HepG2 (cell line): ENCODE results near the gene ME3. TPM values are rescaled to one million over a fixed set of nuclear protein-coding genes. Genes with fewer than 3 reads are reported as not detected.

ENCODE experiments used
- ATAC-seq: fragments of 200-7000 bp; cut with Tn5 transposase; 3 replicates; pipeline ENCODE4 v1.9.1; 2020; ENCODE audit warnings: mild to moderate bottlenecking, moderate library complexity
- BruUV-seq: library from RNA; stranded (reverse); fragments of 400-500 nt; replicated peaks from 2 replicates; lab custom pipeline; 2021; lab: Mats Ljungman, UMichigan
- CTCF ChIA-PET: fragments of 300-600 bp; formaldehyde crosslinking; extraction: SDS; loops from one replicate; lab custom pipeline; 2021; ENCODE audit warnings: low total read pairs, inconsistent platforms, low intra/inter-chr PET ratio; lab: Yijun Ruan, JAX
- POLR2A ChIA-PET: fragments of 350-600 bp; sonication (Branson Sonifier 250); formaldehyde crosslinking; loops from one replicate; lab custom pipeline; 2020; ENCODE audit warnings: antibody characterized with exemption, inconsistent platforms; lab: Yijun Ruan, JAX
- DNase-seq: peaks from one replicate; pipeline ENCODE4 v3.0.0-alpha.2; 2015; ENCODE audit warnings: low spot score
- FAIRE-seq: peaks from 3 replicates; lab custom pipeline; 2011; peaks lifted over from hg19 to GRCh38; lab: Jason Lieb, UNC
- H2AFZ ChIP-seq: one replicate; pipeline ENCODE4 v1.6.1; 2011; ENCODE audit warnings: low read length, inconsistent platforms
- H3K27ac ChIP-seq: fragments of 300-600 bp; 3 replicates; pipeline ENCODE4 v1.8.0; 2011; ENCODE audit warnings: mixed run types, mild to moderate bottlenecking, mixed read lengths, low read length, inconsistent platforms; ENCODE audit not compliant: insufficient read depth; ENCODE audit errors: extremely low read length
- H3K27me3 ChIP-seq, 2 experiments: fragments of 200-600 bp in 1 of 2; 2 replicates in 1 of 2; 3 replicates in 1 of 2; pipeline versions ENCODE4 v1.6.0 to v1.8.0; 2011; ENCODE audit warnings: low read length in 2 of 2, mild to moderate bottlenecking in 2 of 2, moderate library complexity in 2 of 2, inconsistent platforms in 1 of 2; ENCODE audit not compliant: insufficient read depth in 2 of 2, control insufficient read depth in 1 of 2
- H3K36me3 ChIP-seq, 2 experiments: fragments of 200-600 bp in 1 of 2; replicated peaks in 1 of 2; 2 replicates in 1 of 2; 3 replicates in 1 of 2; pipeline versions ENCODE4 v1.5.1 to v1.8.0; 2011; ENCODE audit warnings: low read length in 2 of 2, inconsistent platforms in 1 of 2; ENCODE audit not compliant: insufficient read depth in 2 of 2, control insufficient read depth in 1 of 2
- H3K4me1 ChIP-seq: 2 replicates; pipeline ENCODE4 v1.5.1; 2012; ENCODE audit warnings: low read length, inconsistent platforms; ENCODE audit not compliant: insufficient read depth
- H3K4me2 ChIP-seq: 2 replicates; pipeline ENCODE4 v1.6.0; 2011; ENCODE audit warnings: low read depth, low read length, inconsistent platforms
- H3K4me3 ChIP-seq, 3 experiments: fragments of 200-600 bp in 1 of 3; sonication (generic), shearing (Covaris generic) in 1 of 3; replicated peaks in 1 of 3; 2 replicates each; pipeline ENCODE4 v1.5.1; 2011 to 2016; ENCODE audit warnings: low read length in 3 of 3, inconsistent platforms in 2 of 3, low read depth in 2 of 3, mild to moderate bottlenecking in 2 of 3, control low read depth in 1 of 3, mixed read lengths in 1 of 3; ENCODE audit not compliant: insufficient read depth in 1 of 3
- H3K79me2 ChIP-seq: one replicate; pipeline ENCODE4 v1.6.1; 2011; ENCODE audit warnings: low read length, inconsistent platforms; ENCODE audit not compliant: insufficient read depth
- H3K9ac ChIP-seq: 2 replicates; pipeline ENCODE4 v1.6.0; 2011; ENCODE audit warnings: mild to moderate bottlenecking, low read depth, low read length, inconsistent platforms; ENCODE audit not compliant: insufficient read depth
- H3K9me3 ChIP-seq: 2 replicates; pipeline ENCODE4 v1.5.1; 2012; ENCODE audit warnings: mild to moderate bottlenecking, low read length
- H4K20me1 ChIP-seq: 2 replicates; pipeline ENCODE4 v1.6.0; 2011; ENCODE audit warnings: inconsistent platforms, mild to moderate bottlenecking, low read length, moderate library complexity; ENCODE audit not compliant: insufficient read depth
- ARID3A ChIP-seq: IDR thresholded peaks from 2 replicates; pipeline ENCODE4 v1.6.1; 2012; ENCODE audit warnings: low read depth, low read length, improper control_type of control experiment
- GMEB2 ChIP-seq: IDR thresholded peaks from 2 replicates; pipeline ENCODE4 v1.6.1; 2016; ENCODE audit warnings: missing biosample characterization, missing genetic modification reagents, low read depth
- HMGA1 ChIP-seq: sonication (generic); formaldehyde crosslinking; conservative IDR thresholded peaks from 2 replicates; pipeline ENCODE4 v1.4.0; 2020; ENCODE audit warnings: missing genetic modification reagents
- HOXA7 ChIP-seq: sonication (generic); formaldehyde crosslinking; IDR thresholded peaks from 2 replicates; pipeline ENCODE4 v1.8.1; 2022; ENCODE audit warnings: mild to moderate bottlenecking, missing genetic modification reagents, moderate library complexity
- IRF2 ChIP-seq: IDR thresholded peaks from 2 replicates; pipeline ENCODE4 v1.6.1; 2018; ENCODE audit warnings: missing genetic modification reagents, missing compliant biosample characterization
- ISL2 ChIP-seq: sonication (generic); formaldehyde crosslinking; IDR thresholded peaks from 2 replicates; pipeline ENCODE4 v1.5.0; 2020; ENCODE audit warnings: missing genetic modification reagents
- JUND ChIP-seq: sonication (generic); formaldehyde crosslinking; IDR thresholded peaks from 2 replicates; pipeline ENCODE4 v1.8.0; 2022; ENCODE audit warnings: mild to moderate bottlenecking, missing genetic modification reagents
- POLR2AphosphoS5 ChIP-seq: IDR thresholded peaks from 2 replicates; pipeline ENCODE4 v1.6.1; 2012; ENCODE audit warnings: low read depth, low read length
- RBM22 ChIP-seq: fragments of 200-400 bp; formaldehyde crosslinking; optimal IDR thresholded peaks from 2 replicates; pipeline ENCODE3; 2017; ENCODE audit warnings: mild to moderate bottlenecking, low read length, moderate library complexity
- SETDB1 ChIP-seq: sonication (generic); formaldehyde crosslinking; IDR thresholded peaks from 2 replicates; pipeline ENCODE4 v1.5.1; 2020; ENCODE audit warnings: missing genetic modification reagents, mild to moderate bottlenecking, borderline replicate concordance
- ZNF101 ChIP-seq: sonication (generic); formaldehyde crosslinking; IDR thresholded peaks from 2 replicates; pipeline ENCODE4 v1.4.0; 2020; ENCODE audit warnings: mild to moderate bottlenecking, low read depth, missing genetic modification reagents, borderline replicate concordance
- ZNF17 ChIP-seq: sonication (generic); formaldehyde crosslinking; IDR thresholded peaks from 2 replicates; pipeline ENCODE4 v1.5.0; 2020; ENCODE audit warnings: mild to moderate bottlenecking, missing genetic modification reagents
- ZNF598 ChIP-seq: sonication (generic); formaldehyde crosslinking; IDR thresholded peaks from 2 replicates; pipeline ENCODE4 v1.5.1; 2020; ENCODE audit warnings: mild to moderate bottlenecking, missing genetic modification reagents, borderline replicate concordance
- ZSCAN12 ChIP-seq: sonication (generic); formaldehyde crosslinking; IDR thresholded peaks from 2 replicates; pipeline ENCODE4 v1.9.0; 2021; ENCODE audit warnings: mild to moderate bottlenecking, missing genetic modification reagents
- WGBS: methylation state at CpG from one replicate; pipeline ENCODE4 v1.1.6; 2017; ENCODE audit warnings: low lambda C conversion rate; 5-methylcytosine and 5-hydroxymethylcytosine counted together
- in situ Hi-C: cut with HindIII; loops from 2 replicates; pipeline ENCODE4 v1.10.0; 2017; ENCODE audit warnings: low pct_unique_long_range_greater_than_20kb; ENCODE audit not compliant: extremely low pct_ligation_motif_present
- intact Hi-C: fragments of 100-400 bp; cut with micrococcal nuclease; formaldehyde crosslinking; loops from one replicate; pipeline ENCODE4 v1.10.0; 2022; ENCODE audit not compliant: unreplicated experiment
- polyA plus RNA-seq, 8 experiments: library from polyadenylated mRNA; depleted of rRNA in 3 of 8; stranded (reverse) in 7 of 8; unstranded in 1 of 8; fragments of >200 nt; fragmentation: Illumina TruSeq in 4 of 8; extraction: Trizol in 4 of 8; gene quantifications; 2 replicates each; pipeline versions ENCODE4 v1.2.1 to v1.2.3, GENCODE V29; 2011 to 2016; ENCODE audit warnings: low read depth in 4 of 8, missing spikeins in 1 of 8, mixed read lengths in 1 of 8; ENCODE audit not compliant: insufficient read depth in 1 of 8
- total RNA-seq, 5 experiments: library from RNA; depleted of rRNA; stranded (reverse); fragments of >200 nt; fragmentation: Illumina TruSeq; extraction: Trizol; gene quantifications; 2 replicates each; pipeline ENCODE4 v1.2.3, GENCODE V29; 2016; ENCODE audit warnings: low read depth in 1 of 5

The ME3 gene
- total and polyA plus RNA-seq, 2 of the 13 experiments (the other 11 are each of a cell fraction or from before 2014, with no cell fraction given) = not detected

- H3K36me3 ChIP-seq = no peaks in the 10 kb centered on the region
- H3K4me2 ChIP-seq = no peak overlapping the region
- no TSS peak for BruUV-seq
- no peak overlapping the region for H2AFZ ChIP-seq
- 0% methylated on average over 1 of the region's 2 CpGs for WGBS
- in situ Hi-C loops = no loop called here
- no peak overlapping the region for H3K4me3 ChIP-seq
- no peaks in the 10 kb centered on the region for H4K20me1 ChIP-seq
- CTCF ChIA-PET = no interaction called here
- H3K79me2 ChIP-seq = no peaks in the 10 kb centered on the region
- no peak overlapping the region for H3K27ac ChIP-seq
- intact Hi-C loops = no loop called here
- no peaks in the 10 kb centered on the region for H3K9me3 ChIP-seq
- H3K27me3 ChIP-seq = no peaks in the 10 kb centered on the region
- TF ChIP-seq SETDB1 (CRISPR knock-in tag) (no peak), RBM22 (no peak), ZNF101 (CRISPR knock-in tag) (no peak), HOXA7 (CRISPR knock-in tag) (no peak), HMGA1 (CRISPR knock-in tag) (no peak), ZNF598 (no peak), POLR2AphosphoS5 (no peak), JUND (CRISPR knock-in tag) (no peak)
- ATAC-seq (no peak), DNase-seq (no peak), FAIRE-seq (no peak)
- POLR2A ChIA-PET = no interaction called here
- no peak overlapping the region for H3K9ac ChIP-seq
- no peaks in the 10 kb centered on the region for H3K4me1 ChIP-seq
These were observed 230.0 kb downstream of the ME3 start for GRCh38 chr11:86442420-86442819.

GRCh38 chr11:86440843-86441242, 231.6 kb downstream of the ME3 start:
- BruUV-seq = no TSS peak
- DNase-seq (no peak), ATAC-seq (no peak), FAIRE-seq (no peak)
- Histone ChIP-seq H3K9me3 (no peaks in the 10 kb centered on the region), H3K27me3 (no peaks in the 10 kb centered on the region), H4K20me1 (no peaks in the 10 kb centered on the region), H3K27ac (no peak overlapping the region), H3K4me2 (no peak overlapping the region), H3K79me2 (no peaks in the 10 kb centered on the region), H3K4me3 (no peak overlapping the region), H3K9ac (no peak overlapping the region), H3K4me1 (no peaks in the 10 kb centered on the region), H3K36me3 (no peaks in the 10 kb centered on the region), H2AFZ (no peak overlapping the region)
- CTCF ChIA-PET = no interaction called here
- in situ Hi-C loops = no loop called here
- intact Hi-C loops = no loop called here
- WGBS = 13% methylated on average over 2 of the region's 2 CpGs
- POLR2A ChIA-PET = no interaction called here
- no peak for TF ChIP-seq ARID3A
- TF ChIP-seq POLR2AphosphoS5 = no peak
- TF ChIP-seq ZNF17 (CRISPR knock-in tag) = no peak
- TF ChIP-seq IRF2 = no peak
- TF ChIP-seq ISL2 (CRISPR knock-in tag) = no peak
- no peak for TF ChIP-seq ZNF598
- no peak for TF ChIP-seq GMEB2
- no peak for TF ChIP-seq ZSCAN12 (CRISPR knock-in tag)
